IMR-90 (cell line): ENCODE measurements around the gene PLD3. TPM values are rescaled to one million over a fixed set of nuclear protein-coding genes. Genes with fewer than 3 reads are reported as not detected.

ENCODE experiments used
- ATAC-seq: fragments of 200-7000 bp; cut with Tn5 transposase; 2 replicates; pipeline ENCODE4 v1.9.1; 2020; ENCODE audit warnings: low read depth, mild to moderate bottlenecking, moderate library complexity
- BruUV-seq: library from RNA; stranded (reverse); fragments of 400-500 nt; replicated peaks from 2 replicates; lab custom pipeline; 2021; lab: Mats Ljungman, UMichigan
- CTCF ChIA-PET: fragments of 300-600 bp; formaldehyde crosslinking; extraction: SDS; loops from one replicate; lab custom pipeline; 2021; ENCODE audit warnings: antibody characterized with exemption; lab: Yijun Ruan, JAX
- POLR2A ChIA-PET: fragments of 300-600 bp; sonication (Branson Sonifier 250); formaldehyde crosslinking; loops from one replicate; lab custom pipeline; 2022; ENCODE audit warnings: antibody characterized with exemption; ENCODE audit not compliant: unreplicated experiment; lab: Charles Lee
- DNase-seq: peaks from one replicate; pipeline ENCODE4 v3.0.0; 2013
- H2AFZ ChIP-seq: replicated peaks from 2 replicates; pipeline ENCODE3; 2013; ENCODE audit warnings: low read length, mild to moderate bottlenecking; ENCODE audit not compliant: poor library complexity
- H2AK5ac ChIP-seq: 2 replicates; pipeline ENCODE4 v1.6.1; 2013; ENCODE audit warnings: low read depth, low read length, inconsistent platforms
- H2AK9ac ChIP-seq: replicated peaks from 2 replicates; pipeline ENCODE3; 2013; ENCODE audit warnings: mild to moderate bottlenecking, low read depth, low read length, moderate library complexity; ENCODE audit not compliant: poor library complexity
- H2BK120ac ChIP-seq: 2 replicates; pipeline ENCODE4 v1.6.1; 2013; ENCODE audit warnings: low read depth, low read length, inconsistent platforms
- H2BK15ac ChIP-seq: 3 replicates; pipeline ENCODE4 v1.6.1; 2013; ENCODE audit warnings: low read depth, low read length, inconsistent platforms
- H2BK20ac ChIP-seq: 2 replicates; pipeline ENCODE4 v1.6.1; 2013; ENCODE audit warnings: low read depth, mild to moderate bottlenecking, inconsistent platforms, low read length, moderate library complexity
- H2BK5ac ChIP-seq: 2 replicates; pipeline ENCODE4 v1.6.1; 2013; ENCODE audit warnings: mild to moderate bottlenecking, low read depth, low read length, inconsistent platforms; ENCODE audit not compliant: poor library complexity, severe bottlenecking
- H3K14ac ChIP-seq: replicated peaks from 2 replicates; pipeline ENCODE4 v1.6.1; 2013; ENCODE audit warnings: low read depth, low read length, inconsistent platforms
- H3K18ac ChIP-seq: 2 replicates; pipeline ENCODE4 v1.6.1; 2013; ENCODE audit warnings: low read depth, low read length, control low read depth
- H3K23ac ChIP-seq: 2 replicates; pipeline ENCODE4 v1.6.1; 2013; ENCODE audit warnings: low read depth, low read length, inconsistent platforms
- H3K27ac ChIP-seq: 2 replicates; pipeline ENCODE4 v1.5.1; 2013; ENCODE audit warnings: mild to moderate bottlenecking, control low read depth, low read length; ENCODE audit not compliant: insufficient read depth
- H3K27me3 ChIP-seq: 2 replicates; pipeline ENCODE4 v1.6.1; 2013; ENCODE audit warnings: low read length; ENCODE audit not compliant: control insufficient read depth, insufficient read depth
- H3K36me3 ChIP-seq: 2 replicates; pipeline ENCODE4 v1.6.1; 2013; ENCODE audit warnings: low read length, mixed read lengths; ENCODE audit not compliant: control insufficient read depth, insufficient read depth
- H3K4ac ChIP-seq: 2 replicates; pipeline ENCODE4 v1.6.1; 2013; ENCODE audit warnings: low read depth, low read length, inconsistent platforms
- H3K4me1 ChIP-seq: 2 replicates; pipeline ENCODE4 v1.6.1; 2013; ENCODE audit warnings: low read length, mixed read lengths; ENCODE audit not compliant: control insufficient read depth, insufficient read depth
- H3K4me2 ChIP-seq: 2 replicates; pipeline ENCODE4 v1.6.1; 2013; ENCODE audit warnings: low read depth, mild to moderate bottlenecking, control low read depth, low read length, moderate library complexity
- H3K4me3 ChIP-seq: 2 replicates; pipeline ENCODE4 v1.5.1; 2013; ENCODE audit warnings: low read depth, mild to moderate bottlenecking, control low read depth, low read length, moderate library complexity; ENCODE audit not compliant: insufficient read depth
- H3K56ac ChIP-seq: 2 replicates; pipeline ENCODE4 v1.6.1; 2013; ENCODE audit warnings: low read length, inconsistent platforms; ENCODE audit not compliant: insufficient read depth; ENCODE audit errors: extremely low read depth
- H3K79me1 ChIP-seq, 2 experiments: 2 replicates each; pipeline ENCODE4 v1.6.1; 2013; ENCODE audit warnings: low read length in 2 of 2, inconsistent platforms in 1 of 2, low read depth in 1 of 2
- H3K9ac ChIP-seq: 2 replicates; pipeline ENCODE4 v1.6.1; 2013; ENCODE audit warnings: low read depth, low read length, control low read depth
- H3K9me1 ChIP-seq: 2 replicates; pipeline ENCODE4 v1.6.1; 2013; ENCODE audit warnings: low read length, inconsistent platforms; ENCODE audit not compliant: insufficient read depth
- H3K9me3 ChIP-seq: 2 replicates; pipeline ENCODE4 v1.6.1; 2013; ENCODE audit warnings: low read length; ENCODE audit not compliant: control insufficient read depth, insufficient read depth
- H4K20me1 ChIP-seq: 2 replicates; pipeline ENCODE4 v1.6.1; 2013; ENCODE audit warnings: low read length, inconsistent platforms; ENCODE audit not compliant: insufficient read depth
- H4K5ac ChIP-seq: 2 replicates; pipeline ENCODE4 v1.6.1; 2013; ENCODE audit warnings: mild to moderate bottlenecking, low read depth, low read length, control low read depth
- H4K8ac ChIP-seq, 2 experiments: 2 replicates each; pipeline ENCODE4 v1.6.1; 2013; ENCODE audit warnings: low read depth in 2 of 2, low read length in 2 of 2, control low read depth in 1 of 2, inconsistent platforms in 1 of 2
- H4K91ac ChIP-seq: 2 replicates; pipeline ENCODE4 v1.6.1; 2013; ENCODE audit warnings: low read depth, low read length, inconsistent platforms; ENCODE audit not compliant: insufficient read depth
- CHD1 ChIP-seq: IDR thresholded peaks from 2 replicates; pipeline ENCODE4 v1.6.1; 2012; ENCODE audit warnings: low read depth, low read length, improper control_type of control experiment
- CTCF ChIP-seq: conservative IDR thresholded peaks from 2 replicates; pipeline ENCODE4 v1.5.1; 2012; ENCODE audit warnings: mild to moderate bottlenecking, low read depth, low read length, improper control_type of control experiment
- MXI1 ChIP-seq: IDR thresholded peaks from 2 replicates; pipeline ENCODE4 v1.6.1; 2012; ENCODE audit warnings: low read depth, mild to moderate bottlenecking, low read length, moderate library complexity, borderline replicate concordance
- RAD21 ChIP-seq: IDR thresholded peaks from 2 replicates; pipeline ENCODE4 v1.6.1; 2012; ENCODE audit warnings: low read length, improper control_type of control experiment
- RFX5 ChIP-seq: IDR thresholded peaks from 2 replicates; pipeline ENCODE4 v1.8.0; 2012; ENCODE audit warnings: low read depth, mild to moderate bottlenecking, low read length, moderate library complexity
- WGBS, 2 experiments: methylation state at CpG; one replicate each; pipeline versions ENCODE4 v1.1.5 to v1.1.7; 2013; ENCODE audit warnings: missing lambda C conversion rate in 2 of 2; ENCODE audit not compliant: insufficient read length in 1 of 2; ENCODE audit errors: extremely low coverage in 2 of 2; 5-methylcytosine and 5-hydroxymethylcytosine counted together
- dilution Hi-C: fragments of 300-500 bp; cut with HindIII; formaldehyde crosslinking; loops from one replicate; pipeline ENCODE4 v1.14.3; 2018; ENCODE audit warnings: low sequenced_read_pairs; ENCODE audit not compliant: unreplicated experiment
- in situ Hi-C: fragments of 300-500 bp; cut with MboI; formaldehyde crosslinking; loops from 3 replicates; pipeline ENCODE4 v1.14.3; 2019; ENCODE audit warnings: low sequenced_read_pairs, inconsistent platforms, mixed read lengths
- intact Hi-C: fragments of 100-400 bp; cut with micrococcal nuclease; formaldehyde crosslinking; loops from 2 replicates; pipeline ENCODE4 v1.10.0; 2022
- polyA plus RNA-seq, 3 experiments: library from polyadenylated mRNA; depleted of rRNA; stranded (reverse); fragments of >200 nt; gene quantifications; 2 replicates each; pipeline ENCODE4 v1.2.3, GENCODE V29; 2012; ENCODE audit warnings: low replicate concordance in 1 of 3
- total RNA-seq: library from RNA; depleted of rRNA; stranded (reverse); fragments of >200 nt; gene quantifications from 2 replicates; pipeline ENCODE4 v1.2.3, GENCODE V29; 2012
- TF ChIP-seq, protein P1 (sequence below): fragments of 150-350 bp; IDR thresholded peaks from 2 replicates; pipeline ENCODE4 v1.6.1; 2016; ENCODE audit warnings: low read depth, mild to moderate bottlenecking, low read length, moderate library complexity, borderline replicate concordance

Gene PLD3
- total and polyA plus RNA-seq, 2 of the 4 experiments (the other 2 are of a cell fraction), result 117 to 665 TPM

GRCh38 chr19:40415768-40416167 is 67.3 kb downstream of the PLD3 start:
- Histone ChIP-seq H2BK15ac (no peak overlapping the region), H3K23ac (peak overlapping the region; percentile 24; the same call in 1 of the 2 replicates), H3K4me1 (peaks cover 7% of the 10 kb centered on the region), H4K20me1 (no peaks in the 10 kb centered on the region), H3K4me2 (no peak overlapping the region), H2AK5ac (0 out of 2 replicates have a peak overlapping the region, but pooled peaks have one; percentile 73), H3K27ac (no peak overlapping the region), H3K9me1 (peaks cover 9% of the 10 kb centered on the region), H2BK120ac (no peak overlapping the region; the same call in 1 of the 2 replicates), H3K14ac (no peak overlapping the region), H3K36me3 (no peaks in the 10 kb centered on the region), H3K9me3 (no peaks in the 10 kb centered on the region), H3K79me1 (peaks cover 0 to 4% of the 10 kb centered on the region in 2 experiments; a peak in 1 of 4 replicates), H3K4me3 (no peak overlapping the region), H3K4ac (no peak overlapping the region), H2BK20ac (no peak overlapping the region), H3K27me3 (no peaks in the 10 kb centered on the region), H2AK9ac (peak overlapping the region; percentile 48), H2AFZ (no peak overlapping the region), H4K5ac (no peak overlapping the region), H3K18ac (no peak overlapping the region), H4K8ac (no peak overlapping the region), H2BK5ac (no peak overlapping the region), H3K9ac (no peak overlapping the region), H3K56ac (no peak overlapping the region), H4K91ac (peak overlapping the region; percentile 24; the same call in 1 of the 2 replicates)
- ChIA-PET POLR2A (no interaction called here), CTCF (no interaction called here)
- 100% methylated on average over 1 of the region's 2 CpGs; no CpG with 5 or more reads in 1 of the 2 experiments for WGBS, 2 experiments
- DNase-seq (no peak), ATAC-seq (no peak)
- in situ Hi-C loops, result no loop called here
- BruUV-seq, result no TSS peak
- no peak for TF ChIP-seq MXI1
- TF ChIP-seq CHD1, result no peak
- no peak for TF ChIP-seq RAD21
- no peak for TF ChIP-seq RFX5
- TF ChIP-seq, protein P1, sequence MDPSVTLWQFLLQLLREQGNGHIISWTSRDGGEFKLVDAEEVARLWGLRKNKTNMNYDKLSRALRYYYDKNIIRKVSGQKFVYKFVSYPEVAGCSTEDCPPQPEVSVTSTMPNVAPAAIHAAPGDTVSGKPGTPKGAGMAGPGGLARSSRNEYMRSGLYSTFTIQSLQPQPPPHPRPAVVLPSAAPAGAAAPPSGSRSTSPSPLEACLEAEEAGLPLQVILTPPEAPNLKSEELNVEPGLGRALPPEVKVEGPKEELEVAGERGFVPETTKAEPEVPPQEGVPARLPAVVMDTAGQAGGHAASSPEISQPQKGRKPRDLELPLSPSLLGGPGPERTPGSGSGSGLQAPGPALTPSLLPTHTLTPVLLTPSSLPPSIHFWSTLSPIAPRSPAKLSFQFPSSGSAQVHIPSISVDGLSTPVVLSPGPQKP, result no peak
- no peak for TF ChIP-seq CTCF
- dilution Hi-C loops, result no loop called here
- intact Hi-C loops, result no loop called here
